GM21423 (cell line): ENCODE measurements around the gene TARM1.
"Not testable (repeated sequence)": the region's sequence is repeated elsewhere in the genome, so short reads cannot be mapped to it uniquely, and the experiment has no call there.

ENCODE experiments used
- ATAC-seq: cut with Tn5 transposase; IDR thresholded peaks from one replicate; pipeline ENCODE4 v1.9.1; 2021; ENCODE audit warnings: mild to moderate bottlenecking, moderate library complexity; ENCODE audit not compliant: unreplicated experiment

The TARM1 gene

DNA sequence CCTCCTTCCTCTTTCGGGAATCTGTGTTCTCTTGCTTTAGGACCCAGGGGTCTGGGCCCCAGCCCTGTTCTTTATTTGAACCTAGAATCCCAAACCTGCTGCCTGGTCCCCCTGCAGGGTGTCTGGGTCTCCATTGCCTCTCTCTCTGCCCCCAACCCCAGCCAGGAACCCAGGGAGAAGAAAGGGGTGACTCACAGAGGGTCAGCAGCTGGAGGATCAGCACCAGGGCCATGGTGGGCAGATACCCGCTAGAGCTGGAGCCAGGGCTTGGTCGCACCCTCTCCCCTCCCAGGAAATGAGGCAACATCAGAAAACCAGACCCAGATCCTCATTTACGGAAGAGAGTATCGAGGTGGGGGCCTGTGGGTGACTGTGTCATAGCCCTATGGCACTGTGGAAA, 19.4 kb upstream of the TARM1 start, which contains the start of gene OSCAR:
Gene OSCAR (minus strand): TSS at position 243 of the 400 bp plus-strand sequence. CDS start 11 bp downstream, at position 232.
- no peak for ATAC-seq

GRCh38 chr19:54099903-54100255, 18.7 kb upstream of the TARM1 start:
- ATAC-seq: not testable (repeated sequence)

GRCh38 chr19:54099190-54099902, 18.2 kb upstream of the TARM1 start:
- ATAC-seq: no peak

- no peak for ATAC-seq
These were observed 15.5 kb upstream of the TARM1 start for GRCh38 chr19:54096617-54097106.

DNA sequence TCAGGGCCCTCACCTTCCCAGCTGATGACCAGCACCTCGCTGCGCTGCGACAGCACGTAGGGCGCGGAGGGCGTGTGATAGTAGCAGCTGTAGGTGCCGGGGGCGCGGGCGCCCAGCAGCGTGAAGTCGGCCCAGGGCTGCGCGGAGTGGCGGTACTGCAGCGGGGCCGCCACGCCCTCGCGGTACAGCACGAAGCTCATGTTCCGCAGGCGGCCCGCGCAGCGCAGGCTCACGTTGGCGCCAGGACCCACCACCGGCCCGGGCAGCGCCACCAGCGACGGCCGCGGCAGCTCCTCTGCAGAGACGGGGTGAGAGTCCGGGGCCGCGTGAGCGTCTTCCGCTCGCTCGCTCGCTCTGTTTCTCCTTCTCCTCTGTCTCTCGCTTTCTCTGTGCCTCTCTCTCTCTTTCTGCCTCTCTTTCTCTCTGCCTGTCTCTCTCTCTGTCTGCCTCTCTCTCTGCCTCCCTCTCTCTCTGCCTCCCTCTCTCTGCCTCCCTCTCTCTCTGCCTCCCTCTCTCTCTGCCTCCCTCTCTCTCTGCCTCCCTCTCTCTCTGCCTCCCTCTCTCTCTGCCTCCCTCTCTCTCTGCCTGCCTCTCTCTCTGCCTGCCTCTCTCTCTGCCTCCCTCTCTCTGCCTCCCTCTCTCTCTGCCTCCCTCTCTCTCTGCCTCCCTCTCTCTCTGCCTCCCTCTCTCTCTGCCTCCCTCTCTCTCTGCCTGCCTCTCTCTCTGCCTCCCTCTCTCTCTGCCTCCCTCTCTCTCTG, 14.9 kb upstream of the TARM1 start:
- ATAC-seq: not testable (repeated sequence)

DNA sequence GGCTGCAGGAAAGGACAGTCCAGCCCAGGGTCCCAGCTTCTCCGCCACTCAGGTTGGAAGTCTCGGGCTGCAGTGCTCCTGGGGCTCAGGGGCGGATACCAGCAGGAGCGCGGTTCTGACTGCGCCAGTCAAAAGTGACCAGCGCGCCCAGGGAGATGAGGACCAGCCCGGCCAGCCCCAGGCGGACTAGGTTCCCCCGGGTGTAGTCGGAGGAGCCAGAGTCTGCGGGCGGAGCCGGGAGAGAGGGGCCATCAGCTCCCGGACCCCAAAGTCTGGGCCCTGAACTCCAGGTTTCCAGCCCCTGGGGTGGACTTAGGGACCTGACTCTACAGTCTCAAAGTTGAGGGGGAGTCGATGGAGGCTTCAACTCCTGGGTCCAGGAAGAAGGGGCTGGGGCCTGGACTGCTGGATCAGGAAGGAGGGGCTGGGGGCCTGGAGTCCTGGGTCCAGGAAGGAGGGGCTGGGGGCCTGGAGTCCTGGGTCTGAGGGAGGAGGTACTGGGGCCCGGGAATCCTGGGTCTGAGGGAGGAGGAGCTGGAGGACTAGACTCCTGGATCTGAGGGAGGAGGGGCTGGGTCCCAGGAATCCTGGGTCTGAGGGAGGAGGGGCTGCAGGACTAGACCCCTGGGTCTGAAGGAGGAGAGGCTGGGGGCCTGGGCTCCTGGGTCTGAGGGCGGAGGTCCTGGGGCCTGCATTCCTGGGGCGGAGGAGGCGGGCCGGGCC, 14.1 kb upstream of the TARM1 start:
- ATAC-seq: no peak

- ATAC-seq: no peak
These were observed 13.3 kb upstream of the TARM1 start for GRCh38 chr19:54094426-54095000.

- ATAC-seq: no peak
These were observed 3.2 kb upstream of the TARM1 start for GRCh38 chr19:54084410-54084809.

DNA sequence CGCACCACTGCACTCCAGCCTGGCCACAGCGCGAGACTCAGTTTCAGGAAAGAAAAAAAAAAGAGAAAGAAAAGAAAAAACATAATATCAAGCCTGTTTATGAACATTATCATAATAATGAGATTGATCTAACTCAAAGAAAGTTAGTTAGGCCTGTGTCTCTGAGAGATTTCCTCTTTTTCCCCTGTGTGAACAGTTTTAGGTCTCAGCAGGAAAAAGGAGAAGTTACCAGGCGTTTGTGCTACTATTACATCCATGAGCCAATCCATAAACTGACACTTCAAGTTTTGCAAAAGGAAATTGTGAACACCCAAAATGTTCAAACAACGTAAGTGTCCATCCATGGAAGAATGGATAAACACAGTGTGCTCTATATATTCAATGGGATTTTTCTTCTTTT, 3.8 kb downstream of the TARM1 start:
- no peak for ATAC-seq

DNA sequence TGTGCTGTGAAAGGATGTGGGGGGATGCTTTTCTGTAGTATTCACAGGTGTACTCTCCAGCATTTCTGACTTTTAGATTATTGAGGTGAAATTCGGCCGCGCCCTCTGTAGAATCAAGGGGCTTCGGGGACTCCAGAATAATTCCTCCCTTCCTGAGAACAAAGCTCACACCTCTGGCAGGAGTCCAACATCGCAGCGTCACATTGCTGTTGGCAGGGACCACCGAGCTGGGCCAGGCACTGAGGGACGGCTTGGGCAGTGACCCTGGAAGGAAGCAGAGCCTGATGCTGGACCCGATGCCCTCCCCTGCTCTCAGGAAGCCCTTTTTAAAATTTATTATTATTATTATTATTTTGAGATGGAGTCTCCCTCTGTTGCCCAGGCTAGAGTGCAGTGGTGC, 6.3 kb downstream of the TARM1 start:
- ATAC-seq: no peak

GRCh38 chr19:54073829-54074228, 7.3 kb downstream of the TARM1 start:
- no peak for ATAC-seq

DNA sequence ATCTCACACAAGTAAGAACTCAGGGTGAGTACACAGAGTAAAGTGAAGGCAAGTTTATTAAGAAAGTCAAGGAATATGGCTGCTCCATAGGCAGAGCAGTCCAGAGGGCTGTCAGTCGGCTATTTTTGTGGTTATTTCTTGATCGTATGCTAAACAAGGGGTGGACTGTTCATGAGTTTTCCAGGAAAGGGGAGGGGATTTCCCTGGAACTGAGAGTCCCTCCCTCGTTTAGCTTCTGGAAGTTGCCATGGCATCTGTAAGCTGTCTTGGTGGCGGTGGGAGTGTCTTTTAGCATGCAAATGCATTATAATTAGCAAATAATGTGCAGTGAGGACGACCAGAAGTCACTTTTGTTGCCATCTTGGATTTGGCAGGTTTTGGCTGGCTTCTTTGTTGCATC, 11.7 kb downstream of the TARM1 start:
- ATAC-seq: no peak

GRCh38 chr19:54063350-54064116, 17.6 kb downstream of the TARM1 start, which contains the start of gene VSTM1:
TSS of gene VSTM1 (minus strand) at chr19:54063897. CDS start at chr19:54063777, 120 bp downstream.
- ATAC-seq: no peak

GRCh38 chr19:54062643-54063042, 18.5 kb downstream of the TARM1 start:
- no peak for ATAC-seq

GRCh38 chr19:54047616-54048015, 33.5 kb downstream of the TARM1 start:
- no peak for ATAC-seq

- no peak for ATAC-seq
These were observed 35.4 kb downstream of the TARM1 start for GRCh38 chr19:54045771-54046170.

- ATAC-seq: no peak
These were observed 38.2 kb downstream of the TARM1 start for GRCh38 chr19:54042989-54043388.

DNA sequence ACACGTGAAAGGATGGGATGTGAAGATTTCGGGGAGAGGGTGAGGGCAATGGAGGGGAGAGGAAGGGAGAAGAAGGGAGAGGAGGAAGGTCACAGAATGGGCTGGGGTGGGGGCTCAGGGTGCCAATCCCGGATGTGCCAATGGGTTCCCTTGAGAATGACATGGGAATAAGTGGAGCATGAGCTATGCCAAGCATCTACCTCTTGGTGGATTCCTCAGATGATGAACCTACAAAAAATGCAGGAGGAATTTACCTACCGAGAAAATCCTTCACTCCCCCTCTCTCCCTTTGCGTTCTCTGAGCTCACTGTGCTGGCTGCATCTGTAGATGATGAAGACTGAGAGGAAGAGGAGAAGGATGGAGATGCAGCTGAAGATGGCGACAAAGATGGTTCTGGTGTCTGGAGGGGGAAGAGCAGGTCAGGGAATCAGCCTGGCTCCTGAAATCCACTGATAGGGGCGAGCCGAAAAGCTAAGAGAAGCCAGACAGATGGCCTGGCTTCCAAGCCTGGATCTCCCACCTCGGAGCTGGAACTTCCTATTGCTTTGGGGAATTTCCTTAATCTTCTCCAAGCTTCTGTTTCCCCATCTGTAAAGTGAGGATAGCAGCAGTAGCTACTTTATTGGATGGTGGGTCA, 39.1 kb downstream of the TARM1 start:
- no peak for ATAC-seq

DNA sequence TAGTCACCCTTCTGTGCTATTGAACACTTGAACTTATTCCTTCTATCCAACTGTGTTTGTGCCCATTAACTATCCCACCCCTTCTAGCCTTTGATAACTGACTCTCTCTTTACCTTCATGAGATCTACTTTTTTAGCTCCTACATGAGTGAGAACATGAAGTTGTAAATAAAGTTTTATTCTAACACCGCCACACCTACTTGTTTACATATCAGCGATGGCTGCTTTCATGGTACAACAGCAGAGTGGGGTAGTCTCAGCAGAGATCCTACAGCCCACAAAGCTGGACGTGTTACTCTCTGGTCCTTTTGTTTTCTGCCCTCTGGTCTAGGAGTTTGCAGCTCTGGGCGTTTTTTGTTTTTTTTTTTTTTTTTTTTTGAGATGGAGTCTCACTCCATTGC, 41.2 kb downstream of the TARM1 start:
- no peak for ATAC-seq

DNA sequence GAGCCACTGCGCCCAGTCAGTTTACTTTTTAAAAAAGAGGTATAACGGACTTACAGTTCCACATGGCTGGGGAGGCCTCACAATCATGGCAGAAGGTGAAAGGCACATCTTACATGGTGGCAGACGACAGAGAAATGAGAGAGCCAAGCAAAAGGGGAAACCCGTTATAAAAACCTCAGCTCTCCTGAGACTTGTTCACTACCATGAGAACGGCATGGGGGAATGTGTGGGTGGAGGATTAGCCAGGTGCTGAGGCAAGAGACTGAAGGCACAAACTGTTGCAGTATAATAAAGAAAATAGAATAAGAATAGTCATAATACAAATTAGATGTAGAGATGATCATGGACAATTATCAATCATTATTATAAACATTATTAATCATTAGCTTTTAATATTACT, 44.6 kb downstream of the TARM1 start:
- ATAC-seq: not testable (repeated sequence)
